ENCODE measurements around the gene SP2.

The SP2 gene

GRCh38 chr17:47945080-47945479 is 49.0 kb downstream of the SP2 start:
- no peak overlapping the region for H3K4me3 ChIP-seq (ENCODE audit: low read length)
- no peak for DNase-seq (ENCODE audit: low read depth)
- no peak for TF ChIP-seq CTCF (IDR thresholded peaks at IDR 0.05; ENCODE audit: insufficient read depth, low read depth, low read length, missing control alignments)

DNA sequence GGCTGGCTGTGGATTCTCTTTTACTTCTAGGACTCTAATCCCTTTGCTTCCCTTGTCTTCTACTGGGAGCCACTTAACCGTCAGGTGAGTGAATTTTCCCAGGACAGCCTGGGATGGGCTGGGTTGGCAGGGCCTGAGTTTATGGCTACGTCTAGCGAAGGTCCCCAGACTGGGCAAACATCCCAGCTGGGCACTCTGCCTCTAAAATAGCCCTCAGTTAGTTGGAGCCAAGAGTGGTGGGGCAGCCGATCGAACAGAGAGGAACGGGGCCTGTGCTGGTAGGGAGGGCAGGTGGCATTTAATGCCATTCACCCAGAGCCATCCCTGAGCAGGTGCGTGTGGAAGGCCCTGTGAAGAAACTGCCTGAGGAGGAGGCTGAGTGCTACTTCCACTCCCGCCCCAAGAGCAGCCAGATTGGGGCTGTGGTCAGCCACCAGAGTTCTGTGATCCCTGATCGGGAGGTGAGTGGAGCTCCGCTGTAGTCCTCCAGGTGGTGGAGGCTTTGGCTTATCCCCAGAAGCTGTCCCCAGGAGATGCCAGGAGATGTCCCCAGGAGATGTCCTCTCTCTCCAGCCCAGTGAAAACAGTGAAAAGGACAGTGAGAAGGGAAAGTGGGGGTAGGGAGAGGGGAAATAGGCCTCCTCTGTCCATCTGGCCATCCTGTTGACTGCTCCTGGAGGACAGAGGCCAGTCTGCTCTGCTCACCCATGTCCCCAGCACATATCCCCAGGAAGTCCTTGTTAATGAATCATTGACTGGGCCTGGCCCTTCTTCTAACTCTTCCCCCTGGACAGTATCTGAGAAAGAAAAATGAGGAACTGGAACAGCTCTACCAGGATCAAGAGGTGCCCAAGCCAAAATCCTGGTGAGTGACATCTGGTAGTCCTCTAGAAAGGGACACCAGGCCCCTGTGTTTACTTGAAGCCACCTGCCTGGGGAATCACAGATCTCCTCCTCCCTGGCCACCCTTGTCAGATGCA is 49.8 kb downstream of the SP2 start:
- TF ChIP-seq CTCF (IDR thresholded peaks at IDR 0.05; ENCODE audit: insufficient read depth, low read depth, low read length, missing control alignments), result no peak
- H3K4me3 ChIP-seq (ENCODE audit: low read length), result no peak overlapping the region
- DNase-seq (ENCODE audit: low read depth), result no peak

GRCh38 chr17:47946516-47946915 is 50.5 kb downstream of the SP2 start:
- no peak for TF ChIP-seq CTCF (IDR thresholded peaks at IDR 0.05; ENCODE audit: insufficient read depth, low read depth, low read length, missing control alignments)
- no peak overlapping the region for H3K4me3 ChIP-seq (ENCODE audit: low read length)

DNA sequence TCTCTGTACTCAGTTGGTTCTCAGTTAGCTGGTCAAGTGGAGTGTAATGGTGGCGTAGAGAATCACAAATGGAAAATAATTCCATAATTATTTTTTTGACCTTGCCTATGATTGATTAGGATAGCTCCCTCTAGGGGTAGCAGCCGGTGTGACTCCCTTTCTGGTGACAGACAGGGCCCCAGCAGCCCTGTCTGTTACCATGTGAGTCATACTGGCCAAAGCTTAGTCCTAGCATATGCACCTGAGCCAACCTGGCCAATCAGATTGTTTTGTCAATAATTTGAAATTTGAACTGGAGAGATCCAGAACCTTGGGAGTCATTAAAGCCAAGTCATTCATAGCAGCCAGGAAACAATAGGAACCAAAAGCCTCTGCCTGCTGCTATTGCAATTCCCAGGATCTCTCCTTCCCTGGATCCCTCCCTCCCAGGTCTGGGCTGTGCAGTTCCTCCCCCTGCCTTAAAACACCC is 50.9 kb downstream of the SP2 start:
- peak; percentile 95 for DNase-seq (ENCODE audit: low read depth)
- peak; percentile 87 for TF ChIP-seq CTCF (IDR thresholded peaks at IDR 0.05; ENCODE audit: insufficient read depth, low read depth, low read length, missing control alignments)

More at GRCh38 chr17:47946516-47946915, 50.5 kb downstream of the SP2 start:
- no peak for DNase-seq (ENCODE audit: low read depth)

DNA sequence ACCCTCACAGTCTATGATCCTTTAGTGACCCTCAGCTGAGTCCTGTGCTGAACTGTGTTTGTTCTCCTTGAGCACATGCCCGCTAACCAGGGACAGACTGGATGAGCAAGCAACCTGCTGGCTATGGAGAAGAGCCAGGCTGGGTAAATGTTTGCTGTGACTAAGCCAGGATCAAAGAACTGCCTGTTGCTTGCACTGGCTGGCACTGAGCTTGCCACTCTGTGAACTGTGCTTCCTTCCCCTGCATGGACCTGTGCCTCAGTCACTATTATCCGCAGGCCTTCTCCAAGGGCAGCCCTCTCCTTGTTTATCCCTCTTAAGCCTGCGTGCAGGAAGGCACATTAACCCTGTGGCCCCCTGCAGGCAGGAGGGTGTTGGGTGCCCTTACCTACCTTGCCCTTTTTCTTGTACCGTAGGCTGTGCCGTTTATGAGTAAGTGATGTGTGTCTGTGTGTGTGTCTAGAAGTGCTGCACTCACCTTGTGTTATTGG is 52.7 kb downstream of the SP2 start:
- DNase-seq (ENCODE audit: low read depth), result peak; percentile 70
- no peak for TF ChIP-seq CTCF (IDR thresholded peaks at IDR 0.05; ENCODE audit: insufficient read depth, low read depth, low read length, missing control alignments)

More for the DNA sequence above, 50.9 kb downstream of the SP2 start:
- H3K4me3 ChIP-seq (ENCODE audit: low read length), result no peak overlapping the region

DNA sequence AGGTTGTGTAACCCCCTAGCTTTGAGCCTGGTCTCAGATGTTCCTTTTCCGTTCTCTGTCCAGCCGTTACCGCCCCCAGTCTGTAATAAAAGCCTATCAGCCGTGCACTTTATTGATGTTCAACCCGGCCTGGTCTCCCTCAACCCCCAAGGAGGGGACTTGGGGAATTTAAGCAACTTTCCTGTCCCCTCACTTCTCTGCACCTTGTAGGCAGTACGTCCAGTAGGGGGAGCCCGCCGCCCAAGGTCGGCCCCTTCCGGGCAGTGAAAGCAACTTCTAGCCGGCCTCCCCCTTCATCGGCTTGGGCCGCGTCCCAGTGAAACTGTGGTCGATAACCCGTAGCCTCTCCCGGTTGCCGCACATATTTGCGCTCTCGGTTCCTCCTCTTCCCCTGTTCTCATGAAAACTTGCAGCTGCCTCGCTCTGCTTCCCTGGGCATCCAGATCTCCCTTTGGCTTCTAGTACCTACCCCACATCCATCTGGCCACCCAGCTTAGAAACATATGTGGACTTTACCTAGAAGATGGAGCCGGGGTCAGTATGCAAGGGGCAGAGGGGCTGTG is 53.2 kb downstream of the SP2 start:
- H3K4me3 ChIP-seq (ENCODE audit: low read length), result no peak overlapping the region
- DNase-seq (ENCODE audit: low read depth), result peak; percentile 78
- TF ChIP-seq CTCF (IDR thresholded peaks at IDR 0.05; ENCODE audit: insufficient read depth, low read depth, low read length, missing control alignments), result peak; percentile 87

More for the DNA sequence above, 52.7 kb downstream of the SP2 start:
- no peak overlapping the region for H3K4me3 ChIP-seq (ENCODE audit: low read length)

All from epithelial cell of esophagus (primary cell).